ENCODE measurements around the gene NALF2. TPM values are rescaled to one million over a fixed set of nuclear protein-coding genes. Genes with fewer than 3 reads are reported as not detected.

NALF2 gene
- total and polyA plus RNA-seq, 2 experiments from 2014 or later = 0.20 to 0.46 TPM

- no peak overlapping the region for H3K4me2 ChIP-seq
- H3K4me1 ChIP-seq (ENCODE audit: insufficient read depth) = no peaks in the 10 kb centered on the region
- H3K9me2 ChIP-seq (replicated peaks; ENCODE audit: insufficient read depth) = no peaks in the 10 kb centered on the region
- H4K20me1 ChIP-seq (ENCODE audit: insufficient read depth, poor library complexity, severe bottlenecking) = no peaks in the 10 kb centered on the region
- no peak for DNase-seq (ENCODE audit: low spot score)
- no peak overlapping the region for H2AFZ ChIP-seq
- TF ChIP-seq EZH2 (IDR thresholded peaks at IDR 0.05; ENCODE audit: borderline replicate concordance) (no peak), EZH2phosphoT487 (IDR thresholded peaks at IDR 0.05; ENCODE audit: low read depth, severe bottlenecking, unreplicated experiment) (no peak)
- TF ChIP-seq, protein P1, sequence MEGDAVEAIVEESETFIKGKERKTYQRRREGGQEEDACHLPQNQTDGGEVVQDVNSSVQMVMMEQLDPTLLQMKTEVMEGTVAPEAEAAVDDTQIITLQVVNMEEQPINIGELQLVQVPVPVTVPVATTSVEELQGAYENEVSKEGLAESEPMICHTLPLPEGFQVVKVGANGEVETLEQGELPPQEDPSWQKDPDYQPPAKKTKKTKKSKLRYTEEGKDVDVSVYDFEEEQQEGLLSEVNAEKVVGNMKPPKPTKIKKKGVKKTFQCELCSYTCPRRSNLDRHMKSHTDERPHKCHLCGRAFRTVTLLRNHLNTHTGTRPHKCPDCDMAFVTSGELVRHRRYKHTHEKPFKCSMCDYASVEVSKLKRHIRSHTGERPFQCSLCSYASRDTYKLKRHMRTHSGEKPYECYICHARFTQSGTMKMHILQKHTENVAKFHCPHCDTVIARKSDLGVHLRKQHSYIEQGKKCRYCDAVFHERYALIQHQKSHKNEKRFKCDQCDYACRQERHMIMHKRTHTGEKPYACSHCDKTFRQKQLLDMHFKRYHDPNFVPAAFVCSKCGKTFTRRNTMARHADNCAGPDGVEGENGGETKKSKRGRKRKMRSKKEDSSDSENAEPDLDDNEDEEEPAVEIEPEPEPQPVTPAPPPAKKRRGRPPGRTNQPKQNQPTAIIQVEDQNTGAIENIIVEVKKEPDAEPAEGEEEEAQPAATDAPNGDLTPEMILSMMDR (IDR thresholded peaks at IDR 0.05; ENCODE audit: poor library complexity) = no peak
- no peak overlapping the region for H3K27ac ChIP-seq
- peaks cover 15% of the 10 kb centered on the region for H3K27me3 ChIP-seq
- no peaks in the 10 kb centered on the region for H3K36me3 ChIP-seq (replicated peaks; ENCODE audit: insufficient read depth, low read depth)
- H3K4me3 ChIP-seq = no peak overlapping the region
- H3K9me3 ChIP-seq (ENCODE audit: low read depth) = no peaks in the 10 kb centered on the region
- H3K79me2 ChIP-seq = no peaks in the 10 kb centered on the region
- WGBS (ENCODE audit: low lambda C conversion rate, missing lambda C conversion rate) = 73% methylated on average over 2 of the region's 3 CpGs
Measured at GRCh38 chrX:69510914-69511513, 6.9 kb downstream of the NALF2 start.

- no peaks in the 10 kb centered on the region for H3K9me3 ChIP-seq (ENCODE audit: low read depth)
- no peak overlapping the region for H2AFZ ChIP-seq
- H3K4me2 ChIP-seq = no peak overlapping the region
- no peaks in the 10 kb centered on the region for H4K20me1 ChIP-seq (ENCODE audit: insufficient read depth, poor library complexity, severe bottlenecking)
- no peaks in the 10 kb centered on the region for H3K79me2 ChIP-seq
- no peak for DNase-seq (ENCODE audit: low spot score)
- no peaks in the 10 kb centered on the region for H3K4me1 ChIP-seq (ENCODE audit: insufficient read depth)
- no peaks in the 10 kb centered on the region for H3K27me3 ChIP-seq
- no peaks in the 10 kb centered on the region for H3K9me2 ChIP-seq (replicated peaks; ENCODE audit: insufficient read depth)
- H3K4me3 ChIP-seq = no peak overlapping the region
- H3K27ac ChIP-seq = no peak overlapping the region
- TF ChIP-seq EZH2 (IDR thresholded peaks at IDR 0.05; ENCODE audit: borderline replicate concordance) (no peak), EZH2phosphoT487 (IDR thresholded peaks at IDR 0.05; ENCODE audit: low read depth, severe bottlenecking, unreplicated experiment) (no peak)
- TF ChIP-seq, protein P1 (IDR thresholded peaks at IDR 0.05; ENCODE audit: poor library complexity) = no peak
- H3K36me3 ChIP-seq (replicated peaks; ENCODE audit: insufficient read depth, low read depth) = no peaks in the 10 kb centered on the region
Measured at GRCh38 chrX:69522052-69522451, 17.9 kb downstream of the NALF2 start.

DNA sequence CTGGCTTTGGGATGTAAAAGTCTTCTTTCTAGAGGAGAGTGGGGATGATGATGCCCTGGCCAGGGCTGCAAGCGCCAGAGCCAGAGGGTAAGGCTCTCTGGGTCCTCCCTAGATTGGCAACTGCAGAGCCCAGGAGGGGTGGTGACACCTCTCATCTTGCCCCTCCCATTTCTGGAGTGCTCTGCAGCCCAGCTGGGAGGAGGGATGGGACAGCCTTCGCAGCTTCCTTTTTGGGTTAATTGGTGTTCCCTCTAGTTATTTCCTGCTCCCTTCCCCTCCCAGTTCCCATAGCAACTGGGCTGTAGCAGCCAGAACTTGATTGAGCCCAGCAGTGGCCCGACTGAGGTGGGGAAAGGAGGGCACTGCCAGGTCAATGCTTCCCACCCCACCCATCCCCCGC, 19.2 kb downstream of the NALF2 start:
- TF ChIP-seq EZH2 (IDR thresholded peaks at IDR 0.05; ENCODE audit: borderline replicate concordance) = no peak
- TF ChIP-seq EZH2phosphoT487 (IDR thresholded peaks at IDR 0.05; ENCODE audit: low read depth, severe bottlenecking, unreplicated experiment) = no peak
- TF ChIP-seq, protein P1 (IDR thresholded peaks at IDR 0.05; ENCODE audit: poor library complexity) = no peak
- Histone ChIP-seq H3K27me3 (no peaks in the 10 kb centered on the region), H3K79me2 (no peaks in the 10 kb centered on the region), H2AFZ (no peak overlapping the region), H3K36me3 (replicated peaks; ENCODE audit: insufficient read depth, low read depth) (no peaks in the 10 kb centered on the region), H3K4me1 (ENCODE audit: insufficient read depth) (no peaks in the 10 kb centered on the region), H3K4me3 (no peak overlapping the region), H4K20me1 (ENCODE audit: insufficient read depth, poor library complexity, severe bottlenecking) (no peaks in the 10 kb centered on the region), H3K9me3 (ENCODE audit: low read depth) (no peaks in the 10 kb centered on the region), H3K4me2 (no peak overlapping the region), H3K9me2 (replicated peaks; ENCODE audit: insufficient read depth) (no peaks in the 10 kb centered on the region), H3K27ac (no peak overlapping the region)
- WGBS (ENCODE audit: low lambda C conversion rate, missing lambda C conversion rate) = 71% methylated on average over 4 of the region's 4 CpGs
- no peak for DNase-seq (ENCODE audit: low spot score)

All from hepatocyte (in vitro differentiated cells).